ENCODE measurements around the gene PUS10. TPM values are rescaled to one million over a fixed set of nuclear protein-coding genes. Genes with fewer than 3 reads are reported as not detected.

The PUS10 gene
- total RNA-seq, 4 donors from 2014 or later = 1.9 to 3.2 (median 2.6) TPM

DNA sequence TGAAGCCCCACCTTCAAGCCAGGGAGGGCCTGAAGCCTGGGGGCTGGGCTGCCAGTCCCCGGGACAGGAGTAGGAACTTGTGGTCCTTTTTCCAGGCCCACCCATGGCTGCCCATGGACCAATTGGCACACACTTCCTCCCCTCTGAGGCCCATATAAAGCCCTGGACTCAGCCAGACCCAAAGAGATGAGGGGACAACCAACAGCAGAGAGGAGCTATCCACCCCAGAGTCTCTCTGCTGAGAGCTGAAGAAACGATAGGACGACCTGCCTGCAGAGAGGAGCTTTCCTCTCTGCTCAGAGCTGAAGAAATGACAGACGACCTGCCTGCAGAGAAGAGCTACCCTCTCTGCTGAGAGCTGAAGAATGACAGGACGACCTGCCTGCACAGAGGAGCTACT is 44.4 kb downstream of the PUS10 start:
- intact Hi-C loops (cut with DNase I) = no loop called here
- no peak overlapping the region for H3K27ac ChIP-seq (replicated peaks in 1 of 4)
- no peaks in the 10 kb centered on the region for H3K27me3 ChIP-seq
- TF ChIP-seq EP300 (IDR thresholded peaks at IDR 0.05) = no peak
- no peak for TF ChIP-seq POLR2A (IDR thresholded peaks at IDR 0.05; ENCODE audit: low read depth)
- no peaks in the 10 kb centered on the region for H3K4me1 ChIP-seq
- 86% methylated on average over 1 of the region's 5 CpGs for WGBS
- no peaks in the 10 kb centered on the region for H3K36me3 ChIP-seq
- no peak overlapping the region for H3K4me3 ChIP-seq
- no peaks in the 10 kb centered on the region for H3K9me3 ChIP-seq
- DNase-seq (ENCODE audit: extremely low spot score) = no peak

DNA sequence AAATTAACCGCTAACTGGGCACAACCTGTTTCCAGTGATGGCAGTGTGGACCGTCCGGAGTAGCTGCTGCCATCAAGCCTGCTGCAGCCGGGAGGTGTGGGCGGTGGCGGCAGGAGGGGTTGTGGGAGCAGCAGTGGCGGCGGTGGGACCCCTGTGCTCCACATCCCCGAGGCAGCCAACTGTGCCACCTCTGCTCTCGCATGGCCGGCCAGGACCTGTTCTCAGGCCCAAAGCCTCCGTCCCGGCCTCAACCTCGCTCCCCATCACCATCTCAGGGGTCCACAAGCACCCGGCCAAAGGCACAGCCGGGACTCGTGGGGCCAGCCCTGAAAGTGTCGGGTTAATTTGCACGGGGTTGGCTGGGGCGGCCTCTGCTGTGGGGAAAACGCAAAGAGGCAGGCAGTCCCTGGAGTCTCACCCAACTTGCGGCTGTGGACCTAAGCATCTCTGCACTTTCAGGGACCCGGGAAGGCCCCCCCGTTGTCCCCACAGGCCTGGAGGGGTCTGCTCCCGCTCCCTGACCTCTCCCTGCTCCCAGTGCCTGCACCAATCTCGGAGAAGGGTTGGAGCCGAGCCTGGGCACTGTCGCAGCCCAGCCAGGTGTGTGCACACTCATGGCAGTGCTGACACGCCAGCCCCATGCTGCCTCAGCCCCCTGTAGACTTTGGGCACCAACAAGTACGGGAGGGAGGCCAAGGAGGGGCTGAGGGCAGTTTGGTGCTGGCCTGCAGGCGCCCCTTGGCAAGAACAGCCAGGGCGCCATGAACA is 45.0 kb downstream of the PUS10 start:
- Histone ChIP-seq H3K36me3 (no peaks in the 10 kb centered on the region), H3K27ac (replicated peaks in 1 of 4) (no peak overlapping the region), H3K4me1 (no peaks in the 10 kb centered on the region), H3K4me3 (no peak overlapping the region), H3K9me3 (no peaks in the 10 kb centered on the region), H3K27me3 (no peaks in the 10 kb centered on the region)
- intact Hi-C loops (cut with DNase I) = no loop called here
- WGBS = 92% methylated on average over 12 of the region's 32 CpGs
- DNase-seq (ENCODE audit: extremely low spot score) = no peak
- TF ChIP-seq EP300 (IDR thresholded peaks at IDR 0.05) (no peak), POLR2AphosphoS5 (IDR thresholded peaks at IDR 0.05) (no peak)
- TF ChIP-seq, protein P1, sequence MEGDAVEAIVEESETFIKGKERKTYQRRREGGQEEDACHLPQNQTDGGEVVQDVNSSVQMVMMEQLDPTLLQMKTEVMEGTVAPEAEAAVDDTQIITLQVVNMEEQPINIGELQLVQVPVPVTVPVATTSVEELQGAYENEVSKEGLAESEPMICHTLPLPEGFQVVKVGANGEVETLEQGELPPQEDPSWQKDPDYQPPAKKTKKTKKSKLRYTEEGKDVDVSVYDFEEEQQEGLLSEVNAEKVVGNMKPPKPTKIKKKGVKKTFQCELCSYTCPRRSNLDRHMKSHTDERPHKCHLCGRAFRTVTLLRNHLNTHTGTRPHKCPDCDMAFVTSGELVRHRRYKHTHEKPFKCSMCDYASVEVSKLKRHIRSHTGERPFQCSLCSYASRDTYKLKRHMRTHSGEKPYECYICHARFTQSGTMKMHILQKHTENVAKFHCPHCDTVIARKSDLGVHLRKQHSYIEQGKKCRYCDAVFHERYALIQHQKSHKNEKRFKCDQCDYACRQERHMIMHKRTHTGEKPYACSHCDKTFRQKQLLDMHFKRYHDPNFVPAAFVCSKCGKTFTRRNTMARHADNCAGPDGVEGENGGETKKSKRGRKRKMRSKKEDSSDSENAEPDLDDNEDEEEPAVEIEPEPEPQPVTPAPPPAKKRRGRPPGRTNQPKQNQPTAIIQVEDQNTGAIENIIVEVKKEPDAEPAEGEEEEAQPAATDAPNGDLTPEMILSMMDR (IDR thresholded peaks at IDR 0.05) = no peak

DNA sequence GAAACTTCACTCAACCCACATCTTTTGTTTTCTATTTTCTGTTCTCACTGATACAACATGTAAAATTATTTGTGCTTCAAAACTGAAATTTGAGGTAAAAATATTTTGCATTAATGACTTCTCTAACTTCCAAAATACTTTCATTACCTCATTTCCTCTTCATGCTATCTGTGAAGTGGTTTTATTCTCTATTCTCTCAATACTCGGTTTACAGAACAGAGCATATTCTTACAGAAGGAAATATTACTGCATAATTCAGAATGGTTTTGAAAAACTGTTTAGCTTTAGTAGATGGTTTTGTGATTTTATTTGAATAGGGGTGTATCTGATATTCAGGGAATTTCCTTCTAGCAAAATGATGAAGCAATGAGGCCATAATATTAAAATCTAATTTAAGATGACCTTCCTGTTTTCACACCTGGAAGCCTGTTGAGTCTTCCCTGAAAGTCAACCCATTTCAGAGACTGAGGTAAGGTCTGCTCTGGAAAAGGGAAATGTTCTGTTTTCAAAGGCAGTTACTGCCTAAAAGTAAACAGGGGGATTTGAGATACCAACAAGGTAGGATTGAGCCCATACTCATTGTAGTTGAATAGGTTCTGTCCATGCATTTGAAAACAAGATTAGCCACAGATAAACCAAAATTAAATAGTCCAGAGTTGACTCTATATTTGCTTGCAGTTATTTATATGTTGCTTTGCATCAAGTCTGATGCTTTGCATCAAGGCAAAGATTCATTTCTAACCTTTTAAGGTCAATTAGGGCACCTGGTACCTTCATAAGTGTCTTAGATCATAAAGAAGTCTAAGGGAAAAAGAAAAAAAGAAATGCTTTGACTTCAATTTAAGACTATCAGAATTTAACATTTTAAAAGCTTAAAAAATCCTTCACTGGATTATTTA is 51.3 kb downstream of the PUS10 start:
- no peaks in the 10 kb centered on the region for H3K27me3 ChIP-seq
- WGBS = 66% methylated on average over 1 of the region's 1 CpG
- TF ChIP-seq POLR2A (IDR thresholded peaks at IDR 0.05; ENCODE audit: low read depth) = no peak
- no peak for TF ChIP-seq EP300 (IDR thresholded peaks at IDR 0.05)
- TF ChIP-seq, protein P1 (IDR thresholded peaks at IDR 0.05) = no peak
- H3K4me1 ChIP-seq = no peaks in the 10 kb centered on the region
- H3K4me3 ChIP-seq = no peak overlapping the region
- intact Hi-C loops (cut with DNase I) = no loop called here
- no peaks in the 10 kb centered on the region for H3K9me3 ChIP-seq
- no peak overlapping the region for H3K27ac ChIP-seq (replicated peaks in 1 of 4)
- DNase-seq (ENCODE audit: extremely low spot score) = no peak
- H3K36me3 ChIP-seq = no peaks in the 10 kb centered on the region

DNA sequence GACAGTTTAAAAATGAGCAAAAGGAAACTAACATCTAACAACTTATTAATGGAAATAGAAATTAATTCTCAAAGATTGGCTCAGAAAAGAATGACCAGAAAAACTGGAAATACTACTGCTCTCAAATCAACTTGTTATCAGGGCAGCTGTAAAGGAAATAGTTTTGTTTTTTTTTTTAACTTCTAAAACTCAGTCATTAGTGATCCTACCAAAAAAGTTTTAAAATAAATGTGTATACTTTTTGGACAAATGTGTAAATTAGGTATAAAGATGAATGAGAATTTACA is 52.6 kb downstream of the PUS10 start:
- Histone ChIP-seq H3K4me3 (no peak overlapping the region), H3K27ac (replicated peaks in 1 of 4) (no peak overlapping the region), H3K4me1 (no peaks in the 10 kb centered on the region), H3K36me3 (no peaks in the 10 kb centered on the region), H3K9me3 (no peaks in the 10 kb centered on the region), H3K27me3 (no peaks in the 10 kb centered on the region)
- intact Hi-C loops (cut with DNase I) = no loop called here
- TF ChIP-seq EP300 (IDR thresholded peaks at IDR 0.05) = no peak
- no peak for DNase-seq (ENCODE audit: extremely low spot score)

DNA sequence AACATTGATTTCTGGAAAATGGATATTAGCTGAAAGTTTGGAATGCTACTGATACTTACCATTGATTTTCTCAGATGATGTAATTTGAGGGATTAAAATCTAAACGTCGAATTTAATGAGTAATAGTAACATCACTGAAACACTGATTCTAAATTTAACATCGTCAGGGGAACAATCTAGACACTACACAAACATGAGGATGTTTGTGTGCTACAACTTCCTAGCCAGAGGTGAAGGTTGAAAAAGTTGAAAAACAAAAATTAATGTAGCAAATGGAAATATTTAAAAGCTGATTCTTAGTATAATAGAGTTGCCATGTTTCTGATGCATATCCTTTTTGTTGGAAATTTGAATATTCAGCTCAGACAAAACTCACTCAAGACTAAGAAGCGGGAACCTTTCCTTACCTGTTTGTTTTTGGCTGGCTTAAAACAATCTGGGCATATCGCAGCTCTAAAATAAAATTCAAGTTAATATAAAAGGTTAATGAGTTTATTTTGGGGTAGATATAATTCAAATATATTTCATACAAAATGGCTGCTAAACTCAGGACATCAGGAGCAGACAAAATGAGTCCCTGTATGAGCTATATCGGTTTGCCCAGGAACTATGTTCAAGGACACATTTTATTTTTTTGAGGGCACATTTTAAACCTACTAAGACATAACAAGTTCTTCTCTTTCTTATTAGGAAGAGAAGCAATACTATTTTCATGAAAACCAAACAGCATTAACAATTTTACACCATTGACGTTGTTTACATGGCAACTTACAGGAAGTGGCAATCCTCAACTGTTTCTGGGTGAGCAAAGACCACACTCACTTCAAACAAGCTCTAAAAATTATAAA is 53.2 kb downstream of the PUS10 start:
- no peak for TF ChIP-seq POLR2A (IDR thresholded peaks at IDR 0.05; ENCODE audit: low read depth)
- TF ChIP-seq POLR2AphosphoS5 (IDR thresholded peaks at IDR 0.05) = no peak
- no peak for TF ChIP-seq EP300 (IDR thresholded peaks at IDR 0.05)
- TF ChIP-seq, protein P1 (IDR thresholded peaks at IDR 0.05) = no peak
- Histone ChIP-seq H3K9me3 (no peaks in the 10 kb centered on the region), H3K27me3 (no peaks in the 10 kb centered on the region), H3K27ac (replicated peaks in 1 of 4) (no peak overlapping the region), H3K4me1 (no peaks in the 10 kb centered on the region), H3K4me3 (no peak overlapping the region), H3K36me3 (peaks cover 0 to under 1% (median 0%) of the 10 kb centered on the region in 4 donors)
- 79% methylated on average over 7 of the region's 7 CpGs for WGBS
- intact Hi-C loops (cut with DNase I) = no loop called here
- DNase-seq (ENCODE audit: extremely low spot score) = no peak

Data from esophagus muscularis mucosa (tissue), 4 donors.